Keratinocyte (primary cell): ENCODE results near the gene SSH3.

Experiments
- EZH2 ChIP-seq: IDR thresholded peaks from one replicate; pipeline ENCODE4 v1.6.1; 2012; ENCODE audit warnings: inconsistent platforms, mild to moderate bottlenecking, low read length, moderate library complexity
- TF ChIP-seq, protein P1 (sequence below), 3 experiments: IDR thresholded peaks in 1 of 3; conservative IDR thresholded peaks in 1 of 3; optimal IDR thresholded peaks in 1 of 3; 2 replicates in 2 of 3; 3 replicates in 1 of 3; pipeline versions ENCODE3 to v1.5.1; 2011; ENCODE audit warnings: low read length in 3 of 3, mild to moderate bottlenecking in 3 of 3, moderate library complexity in 2 of 3, control low read depth in 1 of 3, inconsistent platforms in 1 of 3; ENCODE audit not compliant: insufficient read depth in 2 of 3; ENCODE audit errors: extremely low read depth in 1 of 3

- TF ChIP-seq, protein P1, sequence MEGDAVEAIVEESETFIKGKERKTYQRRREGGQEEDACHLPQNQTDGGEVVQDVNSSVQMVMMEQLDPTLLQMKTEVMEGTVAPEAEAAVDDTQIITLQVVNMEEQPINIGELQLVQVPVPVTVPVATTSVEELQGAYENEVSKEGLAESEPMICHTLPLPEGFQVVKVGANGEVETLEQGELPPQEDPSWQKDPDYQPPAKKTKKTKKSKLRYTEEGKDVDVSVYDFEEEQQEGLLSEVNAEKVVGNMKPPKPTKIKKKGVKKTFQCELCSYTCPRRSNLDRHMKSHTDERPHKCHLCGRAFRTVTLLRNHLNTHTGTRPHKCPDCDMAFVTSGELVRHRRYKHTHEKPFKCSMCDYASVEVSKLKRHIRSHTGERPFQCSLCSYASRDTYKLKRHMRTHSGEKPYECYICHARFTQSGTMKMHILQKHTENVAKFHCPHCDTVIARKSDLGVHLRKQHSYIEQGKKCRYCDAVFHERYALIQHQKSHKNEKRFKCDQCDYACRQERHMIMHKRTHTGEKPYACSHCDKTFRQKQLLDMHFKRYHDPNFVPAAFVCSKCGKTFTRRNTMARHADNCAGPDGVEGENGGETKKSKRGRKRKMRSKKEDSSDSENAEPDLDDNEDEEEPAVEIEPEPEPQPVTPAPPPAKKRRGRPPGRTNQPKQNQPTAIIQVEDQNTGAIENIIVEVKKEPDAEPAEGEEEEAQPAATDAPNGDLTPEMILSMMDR (optimal IDR thresholded peaks at IDR 0.05 in 1 of 3, IDR thresholded peaks at IDR 0.05 in 1 of 3, conservative IDR thresholded peaks at IDR 0.05 in 1 of 3; ENCODE audit: extremely low read depth in 1 of 3, insufficient read depth in 2 of 3, low read length in 3 of 3): no peak
- TF ChIP-seq EZH2: no peak
Observed at GRCh38 chr11:67256477-67257135, 46.7 kb upstream of the SSH3 start.
